H9 (cell line): ENCODE results near the gene BCL6. TPM values are rescaled to one million over a fixed set of nuclear protein-coding genes. Genes with fewer than 3 reads are reported as not detected.
A peak's percentile ranks its signal among the peaks of the same experiment; 100 is the strongest.

Experiments
- DNase-seq: peaks from one replicate; pipeline ENCODE4 v3.0.0-alpha.2; 2017
- H2AFZ ChIP-seq: one replicate; pipeline ENCODE4 v1.6.1; 2013; ENCODE audit warnings: mild to moderate bottlenecking, low read length, control low read depth, moderate library complexity
- H2AK5ac ChIP-seq: 2 replicates; pipeline ENCODE4 v1.6.1; 2013; ENCODE audit warnings: low read length, control low read depth, mixed read lengths; ENCODE audit not compliant: insufficient read length
- H2BK120ac ChIP-seq: one replicate; pipeline ENCODE4 v1.6.1; 2013; ENCODE audit warnings: low read depth, mild to moderate bottlenecking, low read length, control low read depth, inconsistent platforms; ENCODE audit not compliant: poor library complexity, severe bottlenecking
- H2BK12ac ChIP-seq: 2 replicates; pipeline ENCODE4 v1.6.1; 2013; ENCODE audit warnings: low read length, control low read depth, mixed read lengths, low read depth; ENCODE audit not compliant: insufficient read length
- H2BK15ac ChIP-seq: 2 replicates; pipeline ENCODE4 v1.6.1; 2013; ENCODE audit warnings: low read depth, low read length, control low read depth
- H2BK20ac ChIP-seq: one replicate; pipeline ENCODE4 v1.6.1; 2013; ENCODE audit warnings: low read depth, mild to moderate bottlenecking, low read length, control low read depth, inconsistent platforms; ENCODE audit not compliant: poor library complexity, severe bottlenecking
- H2BK5ac ChIP-seq: 2 replicates; pipeline ENCODE4 v1.6.1; 2013; ENCODE audit warnings: low read length, control low read depth, mixed read lengths; ENCODE audit not compliant: insufficient read length
- H3K14ac ChIP-seq: 2 replicates; pipeline ENCODE4 v1.6.1; 2013; ENCODE audit warnings: low read length, control low read depth; ENCODE audit not compliant: insufficient read depth
- H3K18ac ChIP-seq: 2 replicates; pipeline ENCODE4 v1.6.1; 2013; ENCODE audit warnings: low read depth, mild to moderate bottlenecking, mixed read lengths, low read length, control low read depth; ENCODE audit not compliant: insufficient read length
- H3K23ac ChIP-seq: 2 replicates; pipeline ENCODE4 v1.6.1; 2013; ENCODE audit warnings: low read length, control low read depth, mixed read lengths, low read depth; ENCODE audit not compliant: insufficient read length
- H3K23me2 ChIP-seq: 2 replicates; pipeline ENCODE4 v1.6.1; 2013; ENCODE audit warnings: low read depth, mild to moderate bottlenecking, mixed read lengths, low read length, control low read depth; ENCODE audit not compliant: insufficient read length, poor library complexity, severe bottlenecking
- H3K27ac ChIP-seq: 2 replicates; pipeline ENCODE4 v1.5.1; 2013; ENCODE audit warnings: low read length, control low read depth, mixed read lengths, low read depth; ENCODE audit not compliant: insufficient read length
- H3K27me3 ChIP-seq: 2 replicates; pipeline ENCODE4 v1.6.1; 2013; ENCODE audit warnings: low read length, control low read depth, inconsistent platforms; ENCODE audit not compliant: insufficient read depth
- H3K4ac ChIP-seq: 2 replicates; pipeline ENCODE4 v1.6.1; 2013; ENCODE audit warnings: low read depth, mild to moderate bottlenecking, control low read depth, inconsistent platforms, low read length, moderate library complexity
- H3K4me1 ChIP-seq: 2 replicates; pipeline ENCODE4 v1.6.1; 2013; ENCODE audit warnings: low read length, control low read depth, inconsistent platforms; ENCODE audit not compliant: insufficient read depth
- H3K4me2 ChIP-seq: 2 replicates; pipeline ENCODE4 v1.6.1; 2013; ENCODE audit warnings: low read length, control low read depth, mixed read lengths; ENCODE audit not compliant: insufficient read length, insufficient read depth
- H3K56ac ChIP-seq: 2 replicates; pipeline ENCODE4 v1.6.1; 2013; ENCODE audit warnings: low read depth, mild to moderate bottlenecking, mixed read lengths, low read length, control low read depth; ENCODE audit not compliant: insufficient read length
- H3K79me1 ChIP-seq: 2 replicates; pipeline ENCODE4 v1.6.1; 2013; ENCODE audit warnings: low read depth, mild to moderate bottlenecking, moderate library complexity, low read length, control low read depth, inconsistent platforms; ENCODE audit not compliant: insufficient read depth, poor library complexity, severe bottlenecking
- H3K79me2 ChIP-seq: 2 replicates; pipeline ENCODE4 v1.6.1; 2013; ENCODE audit warnings: low read length, control low read depth, inconsistent platforms; ENCODE audit not compliant: insufficient read depth
- H3K9ac ChIP-seq: 2 replicates; pipeline ENCODE4 v1.6.1; 2013; ENCODE audit warnings: low read length, control low read depth, mixed read lengths; ENCODE audit not compliant: insufficient read length; ENCODE audit errors: extremely low read depth
- H3K9me3 ChIP-seq: one replicate; pipeline ENCODE4 v1.6.1; 2013; ENCODE audit warnings: low read depth, low read length, inconsistent platforms; ENCODE audit not compliant: control insufficient read depth
- H3T11ph ChIP-seq: one replicate; pipeline ENCODE4 v1.6.1; 2013; ENCODE audit warnings: mild to moderate bottlenecking, low read length, control low read depth, inconsistent platforms
- H4K20me1 ChIP-seq: one replicate; pipeline ENCODE4 v1.6.1; 2013; ENCODE audit not compliant: control insufficient read depth, insufficient read length, insufficient read depth
- H4K5ac ChIP-seq: 2 replicates; pipeline ENCODE4 v1.6.1; 2013; ENCODE audit warnings: low read depth, mild to moderate bottlenecking, mixed read lengths, low read length, control low read depth; ENCODE audit not compliant: insufficient read length
- H4K8ac ChIP-seq: replicated peaks from 2 replicates; pipeline ENCODE4 v1.6.1; 2013; ENCODE audit warnings: low read length, control low read depth, mixed read lengths, low read depth; ENCODE audit not compliant: insufficient read length
- H4K91ac ChIP-seq: 2 replicates; pipeline ENCODE4 v1.6.1; 2013; ENCODE audit warnings: low read depth, mild to moderate bottlenecking, moderate library complexity, mixed read lengths, low read length, control low read depth; ENCODE audit not compliant: insufficient read length
- H3K27ac Mint-ChIP-seq, 3 experiments: 2 replicates in 2 of 3; 3 replicates in 1 of 3; pipeline ENCODE4 v1.8.0; 2020 to 2021; ENCODE audit warnings: mixed read lengths in 3 of 3, mild to moderate bottlenecking in 1 of 3, moderate library complexity in 1 of 3
- H3K27me3 Mint-ChIP-seq: 2 replicates; pipeline ENCODE4 v1.8.0; 2021; ENCODE audit warnings: low read depth, mild to moderate bottlenecking, moderate library complexity, mixed read lengths
- H3K36me3 Mint-ChIP-seq, 3 experiments: 2 replicates in 2 of 3; 3 replicates in 1 of 3; pipeline ENCODE4 v1.8.0; 2020 to 2021; ENCODE audit warnings: low read depth in 3 of 3, mixed read lengths in 3 of 3; ENCODE audit not compliant: insufficient read depth in 1 of 3
- H3K4me1 Mint-ChIP-seq, 2 experiments: 2 replicates each; pipeline ENCODE4 v1.8.0; 2020; ENCODE audit warnings: mixed read lengths in 2 of 2
- H3K4me3 Mint-ChIP-seq, 2 experiments: 2 replicates in 1 of 2; 3 replicates in 1 of 2; pipeline ENCODE4 v1.8.0; 2020 to 2021; ENCODE audit warnings: mild to moderate bottlenecking in 2 of 2, mixed read lengths in 2 of 2, moderate library complexity in 1 of 2
- H3K9me3 Mint-ChIP-seq, 2 experiments: 2 replicates in 1 of 2; 3 replicates in 1 of 2; pipeline ENCODE4 v1.8.0; 2020; ENCODE audit warnings: mild to moderate bottlenecking in 2 of 2, mixed read lengths in 2 of 2, moderate library complexity in 1 of 2
- CTCF ChIP-seq: fragments of 200-600 bp; sonication (generic); conservative IDR thresholded peaks from 3 replicates; pipeline ENCODE4 v1.8.0; 2021; ENCODE audit warnings: antibody characterized with exemption, mild to moderate bottlenecking
- WGBS: extraction: QIAGEN DNeasy Blood & Tissue Kit; methylation state at CpG from one replicate; pipeline ENCODE4 v1.1.7; 2013; ENCODE audit warnings: missing lambda C conversion rate, low lambda C conversion rate, mixed read lengths; ENCODE audit not compliant: insufficient read length; ENCODE audit errors: extremely low coverage; 5-methylcytosine and 5-hydroxymethylcytosine counted together
- total RNA-seq: library from RNA; stranded (reverse); gene quantifications from 2 replicates; pipeline ENCODE4 v1.2.1, GENCODE V29; 2021

Gene BCL6
- total RNA-seq, 1 experiment from 2014 or later: 3.4 TPM

DNA sequence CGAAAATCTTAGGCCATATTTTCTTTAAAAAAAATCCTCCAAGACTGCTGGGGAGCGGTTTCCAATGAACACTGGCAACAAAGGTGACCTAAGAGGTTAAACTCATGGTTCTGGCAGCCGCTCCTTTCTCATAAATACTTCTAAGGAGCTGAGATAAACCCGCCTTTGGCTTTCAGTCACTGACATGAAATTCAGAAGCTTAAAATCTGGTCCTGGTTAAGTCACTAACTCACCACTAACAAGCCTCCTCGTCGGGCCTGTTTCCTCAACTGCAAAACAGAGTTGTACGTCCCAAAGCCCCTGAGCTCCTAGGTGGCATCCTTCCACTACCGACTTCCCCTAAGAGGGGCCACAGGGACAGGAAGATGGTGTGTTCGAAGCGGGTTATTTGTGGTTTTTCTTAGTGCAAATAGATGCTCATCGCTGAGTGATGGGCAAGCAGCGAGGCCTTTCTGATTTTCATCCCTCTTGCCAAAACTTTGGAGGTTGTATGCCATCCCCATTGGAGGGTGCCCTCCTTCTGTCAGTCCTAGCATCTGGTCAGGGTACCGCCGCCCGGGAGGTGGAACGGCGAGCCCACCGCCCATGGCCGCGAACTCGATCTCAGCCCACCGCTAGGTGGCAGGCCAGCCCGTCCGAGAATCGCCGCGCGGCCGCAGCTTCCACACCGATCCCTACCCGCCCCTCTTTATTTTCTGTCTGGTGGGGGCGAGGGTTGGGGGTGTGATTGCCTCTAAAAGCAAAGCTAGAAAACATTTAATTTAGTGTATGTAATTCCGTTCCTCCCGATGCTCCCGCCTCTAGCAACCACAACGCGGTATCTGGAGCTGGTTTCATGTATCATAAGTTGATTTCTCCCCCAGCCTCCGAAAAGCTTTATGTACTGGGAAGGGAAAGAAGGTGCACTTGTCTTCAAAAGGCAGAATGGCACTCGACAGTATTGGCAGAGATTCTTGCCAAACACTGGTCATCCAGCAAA is 4.6 kb downstream of the BCL6 start:
- Histone ChIP-seq H2BK20ac (no peak overlapping the region), H4K5ac (no peak overlapping the region), H4K8ac (no peak overlapping the region), H2AFZ (no peak overlapping the region), H3K23me2 (peaks cover 51% of the 10 kb centered on the region), H3K79me2 (0 out of 2 replicates have a peak, but pooled peaks cover 1% of the 10 kb centered on the region), H2AK5ac (no peak overlapping the region), H3K4ac (no peak overlapping the region), H3K23ac (no peak overlapping the region), H3K27me3 (peaks cover 4% of the 10 kb centered on the region; the same call in 1 of the 2 replicates), H3K14ac (no peak overlapping the region), H3K56ac (no peak overlapping the region), H2BK12ac (no peak overlapping the region), H4K20me1 (no peaks in the 10 kb centered on the region), H3K4me1 (peaks cover 10% of the 10 kb centered on the region; the same call in 1 of the 2 replicates), H2BK15ac (no peak overlapping the region), H2BK120ac (no peak overlapping the region), H4K91ac (no peak overlapping the region), H2BK5ac (no peak overlapping the region), H3K18ac (peak overlapping the region; percentile 59), H3K9ac (peak overlapping the region; percentile 8), H3K4me2 (peak overlapping the region; percentile 98), H3K9me3 (no peaks in the 10 kb centered on the region), H3K27ac (no peak overlapping the region), H3K79me1 (no peaks in the 10 kb centered on the region), H3T11ph (no peak overlapping the region)
- Mint-ChIP-seq H3K36me3 (no peaks in the 10 kb centered on the region), H3K27ac (0 out of 7 replicates have a peak overlapping the region, but pooled peaks of 1 of the 3 experiments have one; percentile 34), H3K27me3 (peaks cover 45% of the 10 kb centered on the region), H3K9me3 (no peaks in the 10 kb centered on the region; a peak in 1 of 5 replicates), H3K4me3 (peak overlapping the region; percentile 85 to 92), H3K4me1 (peaks cover 44 to 51% of the 10 kb centered on the region in 2 experiments)
- peak; percentile 95 for TF ChIP-seq CTCF
- WGBS: no CpG with 5 or more reads among the region's 39 CpGs
- DNase-seq: peak; percentile 75
